ENCODE measurements around the gene SHISA9. TPM values are rescaled to one million over a fixed set of nuclear protein-coding genes. Genes with fewer than 3 reads are reported as not detected.

The SHISA9 gene
- total RNA-seq, 2 donors from 2014 or later: 1.8 to 4.6 TPM

DNA sequence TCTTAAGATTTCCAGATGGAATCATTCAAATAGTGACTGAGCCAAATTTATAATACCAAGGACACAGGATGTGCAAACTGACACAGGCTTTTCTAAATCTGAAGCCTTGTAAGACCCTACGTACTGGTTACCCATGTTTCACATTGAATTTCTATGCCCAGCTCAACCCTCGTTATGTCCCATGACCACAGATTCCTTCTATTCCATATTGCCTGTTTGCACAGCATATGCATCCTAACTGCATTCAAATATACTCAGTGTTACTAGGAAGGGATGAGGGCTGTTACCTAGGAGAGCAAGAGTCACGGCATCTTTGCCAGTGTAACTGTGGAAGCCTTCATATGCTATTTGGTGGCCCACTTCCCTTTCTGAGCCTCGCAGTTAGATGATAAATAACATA is 305.2 kb downstream of the SHISA9 start:
- ATAC-seq (no peak), DNase-seq (no peak)
- TF ChIP-seq POLR2A (IDR thresholded peaks at IDR 0.05): no peak
- TF ChIP-seq, protein P1, sequence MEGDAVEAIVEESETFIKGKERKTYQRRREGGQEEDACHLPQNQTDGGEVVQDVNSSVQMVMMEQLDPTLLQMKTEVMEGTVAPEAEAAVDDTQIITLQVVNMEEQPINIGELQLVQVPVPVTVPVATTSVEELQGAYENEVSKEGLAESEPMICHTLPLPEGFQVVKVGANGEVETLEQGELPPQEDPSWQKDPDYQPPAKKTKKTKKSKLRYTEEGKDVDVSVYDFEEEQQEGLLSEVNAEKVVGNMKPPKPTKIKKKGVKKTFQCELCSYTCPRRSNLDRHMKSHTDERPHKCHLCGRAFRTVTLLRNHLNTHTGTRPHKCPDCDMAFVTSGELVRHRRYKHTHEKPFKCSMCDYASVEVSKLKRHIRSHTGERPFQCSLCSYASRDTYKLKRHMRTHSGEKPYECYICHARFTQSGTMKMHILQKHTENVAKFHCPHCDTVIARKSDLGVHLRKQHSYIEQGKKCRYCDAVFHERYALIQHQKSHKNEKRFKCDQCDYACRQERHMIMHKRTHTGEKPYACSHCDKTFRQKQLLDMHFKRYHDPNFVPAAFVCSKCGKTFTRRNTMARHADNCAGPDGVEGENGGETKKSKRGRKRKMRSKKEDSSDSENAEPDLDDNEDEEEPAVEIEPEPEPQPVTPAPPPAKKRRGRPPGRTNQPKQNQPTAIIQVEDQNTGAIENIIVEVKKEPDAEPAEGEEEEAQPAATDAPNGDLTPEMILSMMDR (IDR thresholded peaks at IDR 0.05): no peak
- Histone ChIP-seq H3K4me3 (no peak overlapping the region), H3K4me1 (no peaks in the 10 kb centered on the region), H3K36me3 (replicated peaks in 1 of 2; ENCODE audit: insufficient read depth in 1 of 2, low read depth in 2 of 2) (no peaks in the 10 kb centered on the region), H3K27me3 (no peaks in the 10 kb centered on the region), H3K9me3 (no peaks in the 10 kb centered on the region), H3K27ac (no peak overlapping the region)
- WGBS, 2 donors: 59 to 60% methylated on average over 4 of the region's 4 CpGs
- intact Hi-C loops (cut with DNase I): no loop called here

DNA sequence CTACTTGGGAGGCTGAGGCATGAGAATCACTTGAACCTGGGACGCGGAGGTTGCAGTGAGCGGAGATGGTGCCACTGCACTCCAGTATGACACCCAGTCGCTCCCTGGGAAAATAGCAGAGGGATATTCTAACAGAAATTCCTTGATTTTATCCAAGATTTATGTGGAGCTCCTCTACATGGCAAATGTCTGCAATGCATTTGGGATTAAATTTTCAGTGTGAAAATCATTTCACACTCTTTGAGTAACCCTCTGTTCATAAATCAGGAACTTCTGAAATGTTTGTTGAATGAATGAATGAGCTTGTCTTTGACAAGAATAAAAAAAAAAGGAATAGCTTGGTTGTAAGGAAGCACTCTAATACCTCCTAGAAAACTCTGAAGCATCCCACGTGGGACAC is 305.8 kb downstream of the SHISA9 start:
- DNase-seq (no peak), ATAC-seq (no peak)
- TF ChIP-seq, protein P1 (IDR thresholded peaks at IDR 0.05): no peak
- no peak for TF ChIP-seq POLR2A (IDR thresholded peaks at IDR 0.05)
- intact Hi-C loops (cut with DNase I): no loop called here
- Histone ChIP-seq H3K4me3 (no peak overlapping the region), H3K36me3 (replicated peaks in 1 of 2; ENCODE audit: insufficient read depth in 1 of 2, low read depth in 2 of 2) (no peaks in the 10 kb centered on the region), H3K4me1 (no peaks in the 10 kb centered on the region), H3K27me3 (no peaks in the 10 kb centered on the region), H3K27ac (no peak overlapping the region), H3K9me3 (no peaks in the 10 kb centered on the region)
- 83 to 87% methylated on average over 5 of the region's 5 CpGs for WGBS, 2 donors

DNA sequence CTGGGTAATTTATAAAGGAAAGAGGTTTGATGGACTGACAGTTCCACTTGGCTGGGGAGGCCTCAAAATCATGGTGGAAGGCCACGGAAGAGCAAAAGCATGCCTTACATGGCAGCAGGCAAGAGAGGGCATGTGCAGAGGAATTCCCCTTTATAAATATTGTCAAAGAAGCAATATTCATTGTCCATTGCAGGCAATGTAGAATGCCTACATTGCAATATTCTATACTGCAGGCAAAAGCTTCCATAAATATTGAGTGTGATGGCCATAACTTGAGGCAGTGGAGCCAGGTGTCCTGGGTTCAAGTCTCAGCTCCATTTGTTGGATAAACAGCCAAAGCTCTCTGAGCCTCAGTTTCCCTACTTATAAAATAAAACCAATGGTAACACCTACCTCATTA is 322.3 kb downstream of the SHISA9 start:
- no peak for TF ChIP-seq POLR2A (IDR thresholded peaks at IDR 0.05)
- TF ChIP-seq, protein P1 (IDR thresholded peaks at IDR 0.05): no peak
- ATAC-seq (no peak), DNase-seq (no peak)
- intact Hi-C loops (cut with DNase I): no loop called here
- H3K4me3 ChIP-seq: no peak overlapping the region
- no peak overlapping the region for H3K27ac ChIP-seq
- H3K4me1 ChIP-seq: no peaks in the 10 kb centered on the region
- no peaks in the 10 kb centered on the region for H3K36me3 ChIP-seq (replicated peaks in 1 of 2; ENCODE audit: insufficient read depth in 1 of 2, low read depth in 2 of 2)
- H3K9me3 ChIP-seq: peaks cover 0 to 7% (median 0%) of the 10 kb centered on the region in 3 donors
- no peaks in the 10 kb centered on the region for H3K27me3 ChIP-seq
- WGBS, 2 donors: 61 to 69% methylated on average over 1 of the region's 1 CpG

DNA sequence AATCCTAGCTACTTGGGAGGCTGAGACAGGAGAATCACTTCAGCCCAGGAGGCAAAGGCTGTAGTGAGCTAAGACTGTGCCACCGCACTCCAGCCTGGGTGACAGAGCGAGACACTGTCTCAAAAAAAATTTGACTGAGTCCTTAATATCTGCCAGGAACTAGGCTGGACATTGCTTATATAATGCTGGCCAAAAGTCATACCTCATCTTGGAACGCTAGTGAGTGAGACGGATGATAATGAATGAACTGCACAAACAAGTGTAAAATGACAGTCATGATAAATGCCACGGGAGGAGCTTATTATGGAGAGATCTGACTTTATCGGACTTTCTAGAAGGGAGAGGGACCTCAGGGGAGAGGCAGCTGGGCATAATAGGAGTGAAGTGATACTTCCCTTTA is 327.6 kb downstream of the SHISA9 start:
- ATAC-seq (no peak), DNase-seq (no peak)
- no peaks in the 10 kb centered on the region for H3K9me3 ChIP-seq
- H3K4me1 ChIP-seq: no peaks in the 10 kb centered on the region
- intact Hi-C loops (cut with DNase I): no loop called here
- H3K36me3 ChIP-seq (replicated peaks in 1 of 2; ENCODE audit: insufficient read depth in 1 of 2, low read depth in 2 of 2): no peaks in the 10 kb centered on the region
- no peak overlapping the region for H3K4me3 ChIP-seq
- H3K27ac ChIP-seq: no peak overlapping the region
- 33 to 48% methylated on average over 6 of the region's 6 CpGs for WGBS, 2 donors
- no peaks in the 10 kb centered on the region for H3K27me3 ChIP-seq
- TF ChIP-seq, protein P1 (IDR thresholded peaks at IDR 0.05): no peak
- no peak for TF ChIP-seq POLR2A (IDR thresholded peaks at IDR 0.05)

DNA sequence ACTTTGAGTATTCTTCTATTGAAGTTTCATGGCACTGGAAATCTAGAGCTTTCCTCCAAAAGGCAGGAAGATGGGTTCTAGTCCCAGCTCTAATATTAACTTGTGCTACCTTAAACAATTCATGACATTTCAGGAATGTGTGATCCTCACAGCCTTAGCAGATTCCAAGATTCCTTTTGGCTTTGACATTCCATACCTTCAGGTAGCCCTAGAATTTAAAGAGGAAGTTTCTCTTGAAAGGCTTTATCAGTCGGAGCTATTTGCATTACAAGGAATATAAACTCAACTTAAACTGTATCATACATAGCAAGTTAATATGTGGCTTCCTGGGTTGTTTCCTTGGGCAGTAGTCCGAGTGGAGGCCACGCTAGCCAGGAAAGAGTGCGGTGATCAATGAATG is 330.0 kb downstream of the SHISA9 start:
- H3K4me1 ChIP-seq: no peaks in the 10 kb centered on the region
- TF ChIP-seq, protein P1 (IDR thresholded peaks at IDR 0.05): no peak
- no peak for TF ChIP-seq POLR2A (IDR thresholded peaks at IDR 0.05)
- H3K27ac ChIP-seq: no peak overlapping the region
- no peaks in the 10 kb centered on the region for H3K36me3 ChIP-seq (replicated peaks in 1 of 2; ENCODE audit: insufficient read depth in 1 of 2, low read depth in 2 of 2)
- DNase-seq: no peak
- ATAC-seq: no peak
- H3K4me3 ChIP-seq: no peak overlapping the region
- no peaks in the 10 kb centered on the region for H3K9me3 ChIP-seq
- no peaks in the 10 kb centered on the region for H3K27me3 ChIP-seq
- WGBS, 2 donors: 53 to 62% methylated on average over 4 of the region's 4 CpGs
- intact Hi-C loops (cut with DNase I): no loop called here
